NT2/D1 (cell line): ENCODE data around the gene ZBTB26.
A peak's percentile ranks its signal among the peaks of the same experiment; 100 is the strongest.

Source experiments
- DNase-seq: peaks from one replicate; pipeline ENCODE4 v3.0.0-alpha.2; 2011; ENCODE audit warnings: low read depth, low spot score
- H3K27me3 ChIP-seq: 2 replicates; pipeline ENCODE4 v1.6.0; 2011; ENCODE audit warnings: mild to moderate bottlenecking; ENCODE audit not compliant: insufficient read length, insufficient read depth
- H3K36me3 ChIP-seq: 2 replicates; pipeline ENCODE4 v1.6.1; 2011; ENCODE audit warnings: mild to moderate bottlenecking, low read length, mixed read lengths; ENCODE audit not compliant: insufficient read depth, insufficient read length
- H3K4me1 ChIP-seq: 2 replicates; pipeline ENCODE4 v1.5.1; 2011; ENCODE audit not compliant: insufficient read depth, insufficient read length
- H3K4me3 ChIP-seq: 2 replicates; pipeline ENCODE4 v1.5.1; 2011; ENCODE audit warnings: low read depth; ENCODE audit not compliant: insufficient read length
- H3K9ac ChIP-seq: 2 replicates; pipeline ENCODE4 v1.6.0; 2011; ENCODE audit warnings: low read depth; ENCODE audit not compliant: insufficient read length
- H3K9me3 ChIP-seq: 2 replicates; pipeline ENCODE4 v1.5.1; 2011; ENCODE audit warnings: mild to moderate bottlenecking, low read length; ENCODE audit not compliant: insufficient read depth
- SUZ12 ChIP-seq: IDR thresholded peaks from 2 replicates; pipeline ENCODE4 v1.6.1; 2011; ENCODE audit not compliant: insufficient read length, insufficient read depth; ENCODE audit errors: extremely low read depth
- YY1 ChIP-seq: IDR thresholded peaks from 2 replicates; pipeline ENCODE4 v1.6.1; 2011; ENCODE audit not compliant: insufficient read length, insufficient read depth
- ZNF274 ChIP-seq: IDR thresholded peaks from 2 replicates; pipeline ENCODE4 v1.6.1; 2011; ENCODE audit warnings: mild to moderate bottlenecking, low read depth, low read length

ZBTB26 gene, protein sequence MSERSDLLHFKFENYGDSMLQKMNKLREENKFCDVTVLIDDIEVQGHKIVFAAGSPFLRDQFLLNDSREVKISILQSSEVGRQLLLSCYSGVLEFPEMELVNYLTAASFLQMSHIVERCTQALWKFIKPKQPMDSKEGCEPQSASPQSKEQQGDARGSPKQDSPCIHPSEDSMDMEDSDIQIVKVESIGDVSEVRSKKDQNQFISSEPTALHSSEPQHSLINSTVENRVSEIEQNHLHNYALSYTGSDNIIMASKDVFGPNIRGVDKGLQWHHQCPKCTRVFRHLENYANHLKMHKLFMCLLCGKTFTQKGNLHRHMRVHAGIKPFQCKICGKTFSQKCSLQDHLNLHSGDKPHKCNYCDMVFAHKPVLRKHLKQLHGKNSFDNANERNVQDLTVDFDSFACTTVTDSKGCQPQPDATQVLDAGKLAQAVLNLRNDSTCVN

DNA sequence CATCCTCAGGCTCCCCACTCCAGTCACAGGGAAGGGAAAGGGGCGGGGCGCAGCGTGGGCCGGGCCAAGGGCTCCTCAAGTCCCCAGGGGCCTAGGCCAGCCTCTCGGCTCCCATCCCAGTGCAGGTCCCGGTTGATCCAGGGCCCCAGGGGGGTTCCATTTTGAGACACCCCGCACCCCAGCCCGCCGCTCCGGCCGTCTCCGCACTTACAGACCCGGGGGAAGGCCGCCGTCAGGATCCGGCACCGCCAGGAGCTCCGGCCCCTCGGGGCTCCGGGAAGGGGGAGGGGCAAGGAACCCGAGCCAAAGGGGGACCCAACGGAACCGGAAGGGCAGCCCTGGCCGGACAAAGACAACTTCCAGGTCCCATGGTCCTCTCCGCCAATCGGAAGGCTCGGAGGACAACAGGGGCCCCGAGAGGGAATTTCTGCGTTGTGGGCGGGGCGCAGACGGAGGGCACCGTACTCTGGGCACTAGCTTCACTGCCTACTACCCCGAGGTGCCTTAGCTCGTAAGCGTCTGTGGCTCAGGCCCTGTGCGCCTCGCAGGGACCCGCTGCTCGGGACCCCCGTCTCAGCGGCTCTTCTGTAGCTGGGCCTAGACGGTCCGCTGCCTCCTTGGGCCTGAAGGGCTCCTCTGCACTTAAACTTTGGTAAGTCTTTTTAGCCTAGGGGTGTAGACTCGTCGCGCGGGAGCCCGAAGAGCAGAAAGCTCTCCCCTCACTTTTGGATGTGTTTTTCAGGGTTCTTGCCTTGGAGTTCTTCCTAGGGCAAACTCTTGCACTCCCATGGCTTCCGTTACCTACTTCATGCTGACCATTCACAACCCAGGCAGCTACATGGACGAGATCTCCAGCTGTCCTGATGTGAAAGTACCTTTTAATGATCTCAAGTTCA lies at the start of gene ZBTB26:
Gene ZBTB26 (minus strand): TSS at position 287 of the 896 bp plus-strand sequence. CDS start 11,578 bp downstream, outside the sequence.
- DNase-seq = peak; percentile 89
- Histone ChIP-seq H3K27me3 (no peaks in the 10 kb centered on the region), H3K9ac (peak within 1 kb of the TSS; percentile 94), H3K4me3 (peak within 1 kb of the TSS; percentile 89), H3K36me3 (peaks cover 23% of the 10 kb centered on the region), H3K4me1 (no peaks in the 10 kb centered on the region), H3K9me3 (no peaks in the 10 kb centered on the region)
- TF ChIP-seq SUZ12 (no peak), YY1 (no peak)

DNA sequence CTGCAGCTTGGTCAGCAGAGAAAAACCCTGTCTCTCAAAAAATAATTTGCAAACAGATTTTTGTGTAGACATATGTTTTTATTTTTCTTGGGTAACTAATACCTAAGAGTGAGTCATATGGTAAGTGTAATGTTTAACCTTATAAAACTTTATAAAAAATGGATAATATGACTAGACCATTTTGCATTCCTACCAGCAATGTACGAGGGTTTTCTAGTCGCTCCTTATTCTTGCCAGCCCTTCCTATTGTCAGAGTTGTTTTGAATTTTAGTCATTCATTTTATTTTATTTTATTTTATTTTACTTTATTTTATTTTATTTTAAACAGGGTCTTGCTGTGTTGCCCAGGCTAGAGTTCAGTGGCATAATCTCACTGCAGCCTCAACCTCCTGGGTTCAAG lies 47.3 kb upstream of the ZBTB26 start:
- Histone ChIP-seq H3K4me3 (no peak overlapping the region), H3K9ac (no peak overlapping the region), H3K4me1 (no peaks in the 10 kb centered on the region), H3K9me3 (no peaks in the 10 kb centered on the region), H3K36me3 (peaks cover 23% of the 10 kb centered on the region), H3K27me3 (no peaks in the 10 kb centered on the region)
- DNase-seq = no peak
- no peak for TF ChIP-seq YY1
- TF ChIP-seq SUZ12 = no peak
- TF ChIP-seq ZNF274 = no peak

DNA sequence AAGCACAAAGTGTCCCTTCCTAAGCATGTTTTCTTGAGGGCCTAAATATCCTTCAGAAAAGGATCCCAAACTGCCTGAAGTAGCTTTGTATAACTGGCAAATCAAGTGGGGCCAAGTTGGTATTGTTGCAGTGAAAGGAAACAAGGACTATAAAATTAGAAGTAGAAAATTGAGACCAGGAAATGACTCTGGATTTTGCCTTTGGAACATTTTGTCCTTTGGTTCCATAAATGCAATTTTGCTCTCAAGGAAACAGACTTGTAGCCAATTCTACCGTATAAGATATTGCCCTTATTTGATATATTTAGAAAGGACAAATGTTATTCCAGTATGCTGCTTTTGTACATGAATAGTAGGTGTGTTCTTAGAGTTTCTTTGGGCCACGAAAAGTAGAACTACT lies 43.9 kb upstream of the ZBTB26 start:
- no peak for DNase-seq
- Histone ChIP-seq H3K9me3 (no peaks in the 10 kb centered on the region), H3K27me3 (no peaks in the 10 kb centered on the region), H3K36me3 (peaks cover 40% of the 10 kb centered on the region), H3K4me3 (no peak overlapping the region), H3K9ac (no peak overlapping the region), H3K4me1 (no peaks in the 10 kb centered on the region)
- no peak for TF ChIP-seq ZNF274
- no peak for TF ChIP-seq SUZ12
- no peak for TF ChIP-seq YY1

DNA sequence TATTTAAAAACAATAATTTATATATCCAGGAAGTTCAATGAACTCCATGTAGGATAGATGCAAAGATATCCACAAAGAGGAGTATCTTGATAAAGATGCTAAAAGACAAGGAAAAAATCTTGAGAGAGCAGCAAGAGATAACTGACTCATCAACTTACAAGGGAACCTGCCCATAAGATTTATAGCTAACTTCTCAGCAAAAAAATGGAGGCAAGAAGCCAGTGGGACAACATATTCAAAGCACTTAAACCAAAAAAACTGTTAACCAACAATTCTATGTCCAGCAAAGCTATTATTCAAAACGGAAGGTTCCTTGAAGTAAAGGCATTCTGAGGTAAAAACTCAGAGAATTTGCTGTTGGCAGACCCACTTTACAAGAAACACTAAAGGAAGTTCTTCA lies 29.8 kb upstream of the ZBTB26 start:
- no peaks in the 10 kb centered on the region for H3K27me3 ChIP-seq
- TF ChIP-seq SUZ12 (no peak), ZNF274 (no peak), YY1 (no peak)
- no peaks in the 10 kb centered on the region for H3K4me1 ChIP-seq
- H3K4me3 ChIP-seq = no peak overlapping the region
- no peaks in the 10 kb centered on the region for H3K9me3 ChIP-seq
- H3K36me3 ChIP-seq = peaks cover 41% of the 10 kb centered on the region
- H3K9ac ChIP-seq = no peak overlapping the region
- no peak for DNase-seq

DNA sequence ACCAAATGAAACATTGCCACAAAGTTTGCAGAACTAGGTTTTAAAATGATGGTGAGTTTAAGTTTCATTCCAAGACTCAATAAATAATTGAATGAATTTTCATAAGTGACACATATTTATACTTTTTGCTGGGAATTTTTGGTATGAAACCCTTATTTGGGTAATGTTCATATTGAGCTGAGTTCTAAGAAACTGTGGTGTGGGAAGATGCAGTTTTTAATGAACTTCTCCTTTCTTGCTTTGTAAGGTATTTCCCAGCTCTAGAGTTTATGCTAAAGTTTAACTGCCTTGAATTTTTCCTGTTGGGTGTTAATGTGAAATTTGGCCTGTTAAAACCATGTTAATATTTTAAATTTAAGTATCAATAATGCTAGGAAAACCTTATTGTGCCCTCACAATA lies 24.6 kb upstream of the ZBTB26 start:
- no peak for DNase-seq
- peaks cover 23% of the 10 kb centered on the region for H3K36me3 ChIP-seq
- TF ChIP-seq SUZ12 (no peak), ZNF274 (no peak), YY1 (no peak)
- no peak overlapping the region for H3K9ac ChIP-seq
- H3K9me3 ChIP-seq = no peaks in the 10 kb centered on the region
- no peaks in the 10 kb centered on the region for H3K27me3 ChIP-seq
- no peak overlapping the region for H3K4me3 ChIP-seq
- H3K4me1 ChIP-seq = no peaks in the 10 kb centered on the region

DNA sequence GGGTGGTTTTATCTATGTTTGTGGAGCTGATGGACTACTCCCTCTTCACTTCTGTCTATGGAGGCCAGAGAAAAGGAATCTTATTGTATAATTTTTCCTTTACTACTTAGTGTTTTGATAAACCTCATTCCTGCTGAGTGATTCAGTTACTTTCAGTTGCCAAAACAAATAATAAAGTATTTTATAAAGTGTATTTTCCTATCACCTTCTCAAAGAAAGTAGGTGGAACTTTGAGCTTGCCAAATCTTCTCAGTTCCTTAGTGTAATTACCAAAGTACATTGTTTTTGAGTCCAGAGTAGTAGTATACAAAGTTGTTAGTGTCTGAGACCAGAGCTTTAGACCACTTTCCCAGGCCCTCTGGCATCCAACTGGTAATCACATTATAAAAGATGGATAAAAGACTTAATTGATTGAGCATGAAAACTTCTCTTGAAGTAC lies 23.0 kb upstream of the ZBTB26 start:
- H3K27me3 ChIP-seq = no peaks in the 10 kb centered on the region
- H3K4me3 ChIP-seq = no peak overlapping the region
- no peak overlapping the region for H3K9ac ChIP-seq
- peaks cover 8% of the 10 kb centered on the region for H3K36me3 ChIP-seq
- H3K9me3 ChIP-seq = no peaks in the 10 kb centered on the region
- no peaks in the 10 kb centered on the region for H3K4me1 ChIP-seq
- no peak for DNase-seq
- no peak for TF ChIP-seq SUZ12
- TF ChIP-seq YY1 = no peak
- no peak for TF ChIP-seq ZNF274

DNA sequence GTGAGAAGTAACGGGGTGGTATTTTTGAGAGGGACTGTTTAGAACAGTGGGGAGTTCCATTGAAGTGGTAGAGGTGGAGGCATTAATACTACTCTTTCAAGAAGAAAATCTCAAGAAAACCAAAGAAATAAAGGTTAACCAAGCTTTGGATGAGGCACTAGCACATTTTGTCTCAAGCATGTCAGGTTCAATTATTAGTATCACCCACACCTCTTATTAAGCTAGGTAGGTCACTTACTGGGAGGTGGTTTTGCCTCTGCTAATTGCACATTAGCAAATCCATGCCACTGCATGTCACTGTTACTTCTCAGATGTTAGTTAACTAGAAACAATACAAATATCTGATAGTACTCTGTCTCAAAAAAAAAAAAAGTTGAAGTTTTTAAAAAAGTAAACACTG lies 19.7 kb upstream of the ZBTB26 start:
- no peak overlapping the region for H3K9ac ChIP-seq
- no peak for DNase-seq
- H3K4me1 ChIP-seq = no peaks in the 10 kb centered on the region
- H3K36me3 ChIP-seq = peaks cover under 1% of the 10 kb centered on the region
- H3K9me3 ChIP-seq = no peaks in the 10 kb centered on the region
- no peak for TF ChIP-seq YY1
- TF ChIP-seq SUZ12 = no peak
- no peaks in the 10 kb centered on the region for H3K27me3 ChIP-seq
- no peak overlapping the region for H3K4me3 ChIP-seq
